Mesendoderm (in vitro differentiated cells): ENCODE data around the gene NOSIP.

Source experiments
- DNase-seq: peaks from one replicate; pipeline ENCODE4 v3.0.0; 2013
- H2AK5ac ChIP-seq: 2 replicates; pipeline ENCODE4 v1.6.1; 2013; ENCODE audit warnings: low read length, inconsistent platforms
- H2BK120ac ChIP-seq: 2 replicates; pipeline ENCODE4 v1.6.1; 2013; ENCODE audit warnings: low read depth, mild to moderate bottlenecking, low read length, moderate library complexity, mixed read lengths
- H2BK15ac ChIP-seq: replicated peaks from 2 replicates; pipeline ENCODE4 v1.6.1; 2013; ENCODE audit warnings: low read depth, mild to moderate bottlenecking, moderate library complexity
- H2BK5ac ChIP-seq: 2 replicates; pipeline ENCODE4 v1.6.1; 2013; ENCODE audit warnings: low read length, inconsistent platforms
- H3K18ac ChIP-seq: 2 replicates; pipeline ENCODE4 v1.6.1; 2013; ENCODE audit warnings: mild to moderate bottlenecking, low read length, mixed read lengths
- H3K23ac ChIP-seq: one replicate; pipeline ENCODE4 v1.6.1; 2013; ENCODE audit warnings: low read length
- H3K27ac ChIP-seq: 2 replicates; pipeline ENCODE4 v1.5.1; 2013; ENCODE audit warnings: low read depth, mild to moderate bottlenecking, inconsistent platforms, low read length, moderate library complexity
- H3K27me3 ChIP-seq: 2 replicates; pipeline ENCODE4 v1.6.1; 2013; ENCODE audit warnings: low read length, control low read depth, mild to moderate bottlenecking, inconsistent platforms; ENCODE audit not compliant: insufficient read depth, poor library complexity
- H3K36me3 ChIP-seq: 2 replicates; pipeline ENCODE4 v1.6.1; 2013; ENCODE audit warnings: low read length, inconsistent platforms; ENCODE audit not compliant: control insufficient read depth, insufficient read depth
- H3K4ac ChIP-seq: one replicate; pipeline ENCODE4 v1.6.1; 2013; ENCODE audit warnings: low read depth, mild to moderate bottlenecking, low read length, moderate library complexity
- H3K4me1 ChIP-seq: 2 replicates; pipeline ENCODE4 v1.6.1; 2013; ENCODE audit warnings: low read depth, low read length, inconsistent platforms; ENCODE audit not compliant: control insufficient read depth
- H3K4me2 ChIP-seq: 2 replicates; pipeline ENCODE4 v1.6.1; 2013; ENCODE audit warnings: low read length
- H3K4me3 ChIP-seq: 2 replicates; pipeline ENCODE4 v1.5.1; 2013; ENCODE audit warnings: mild to moderate bottlenecking, low read length
- H3K56ac ChIP-seq: one replicate; pipeline ENCODE4 v1.6.1; 2013; ENCODE audit warnings: low read length
- H3K79me1 ChIP-seq: 2 replicates; pipeline ENCODE4 v1.6.1; 2013; ENCODE audit warnings: low read length, inconsistent platforms
- H3K79me2 ChIP-seq: 2 replicates; pipeline ENCODE4 v1.6.1; 2013; ENCODE audit warnings: mild to moderate bottlenecking, low read length; ENCODE audit not compliant: control insufficient read depth, insufficient read depth
- H3K9ac ChIP-seq: 2 replicates; pipeline ENCODE4 v1.6.1; 2013; ENCODE audit warnings: low read length, inconsistent platforms
- H4K5ac ChIP-seq: one replicate; pipeline ENCODE4 v1.6.1; 2013; ENCODE audit warnings: low read length
- H4K8ac ChIP-seq: one replicate; pipeline ENCODE4 v1.6.1; 2013; ENCODE audit warnings: low read depth, mild to moderate bottlenecking, control low read depth, low read length, moderate library complexity
- WGBS: extraction: QIAGEN DNeasy Blood & Tissue Kit; methylation state at CpG from one replicate; pipeline ENCODE4 v1.1.7; 2013; ENCODE audit warnings: low lambda C conversion rate, missing lambda C conversion rate; ENCODE audit not compliant: insufficient coverage; ENCODE audit errors: extremely low coverage; 5-methylcytosine and 5-hydroxymethylcytosine counted together

NOSIP gene

DNA sequence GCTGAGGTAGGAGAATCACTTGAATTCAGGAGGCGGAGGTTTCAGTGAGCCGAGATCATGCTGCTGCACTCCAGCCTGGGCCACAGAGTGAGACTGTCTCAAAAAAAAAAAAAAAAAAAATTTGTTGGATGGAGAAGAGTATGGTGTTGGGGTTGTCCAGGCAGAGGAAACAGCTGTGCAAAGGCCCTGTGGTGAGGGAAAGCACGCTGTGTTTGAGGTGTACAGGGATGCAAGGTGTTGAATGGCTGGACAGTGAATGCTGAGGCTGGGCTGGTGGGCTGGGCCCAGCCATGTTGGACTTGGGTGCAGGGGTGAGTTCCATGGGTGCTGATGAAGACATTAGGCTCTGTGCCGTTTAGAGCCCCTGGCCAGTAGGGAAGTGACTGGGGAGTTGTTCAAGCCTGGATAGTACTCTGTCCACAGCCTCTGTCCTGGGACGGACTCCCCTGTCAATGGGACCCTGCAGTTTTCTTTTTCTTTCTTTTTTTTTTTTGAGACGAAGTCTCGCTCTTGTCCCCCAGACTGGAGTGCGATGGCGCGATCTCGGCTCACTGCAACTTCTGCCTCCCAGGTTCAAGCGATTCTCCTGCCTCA is 29.2 kb upstream of the NOSIP start:
- no peaks in the 10 kb centered on the region for H3K27me3 ChIP-seq
- H4K8ac ChIP-seq, result no peak overlapping the region
- H3K4me2 ChIP-seq, result no peak overlapping the region
- H3K27ac ChIP-seq, result no peak overlapping the region
- no peak overlapping the region for H3K18ac ChIP-seq
- H3K23ac ChIP-seq, result no peak overlapping the region
- H3K4me3 ChIP-seq, result no peak overlapping the region
- H2BK120ac ChIP-seq, result no peak overlapping the region
- no peak for DNase-seq
- no peak overlapping the region for H3K4ac ChIP-seq
- no peak overlapping the region for H3K9ac ChIP-seq
- no peak overlapping the region for H2AK5ac ChIP-seq
- WGBS, result no CpG with 5 or more reads among the region's 12 CpGs
- no peaks in the 10 kb centered on the region for H3K4me1 ChIP-seq
- H2BK15ac ChIP-seq, result no peak overlapping the region
- peaks cover 8% of the 10 kb centered on the region for H3K36me3 ChIP-seq
- peaks cover 29% of the 10 kb centered on the region for H3K79me2 ChIP-seq
- H2BK5ac ChIP-seq, result no peak overlapping the region
- no peak overlapping the region for H3K56ac ChIP-seq
- peaks cover 12% of the 10 kb centered on the region for H3K79me1 ChIP-seq
- no peak overlapping the region for H4K5ac ChIP-seq

DNA sequence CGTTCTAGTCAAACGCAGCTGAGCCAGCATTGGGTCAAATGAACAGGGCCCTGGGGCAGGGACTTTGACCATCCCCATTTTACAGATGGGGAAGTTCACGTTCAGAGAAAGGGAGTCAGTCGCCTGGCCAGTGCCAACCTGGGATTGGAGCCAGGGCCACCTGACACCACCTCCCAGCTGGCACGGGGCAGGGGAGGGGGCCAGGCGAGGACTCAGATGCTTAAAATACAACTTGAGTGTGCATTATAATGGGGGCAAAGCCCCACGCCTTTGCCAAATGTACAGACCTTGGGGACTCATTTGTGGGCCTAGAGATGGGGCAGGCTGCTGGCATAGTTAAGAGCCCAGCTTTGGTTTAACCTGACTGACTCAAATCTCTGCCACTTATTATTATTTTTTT is 25.2 kb upstream of the NOSIP start:
- Histone ChIP-seq H3K4ac (no peak overlapping the region), H2BK120ac (no peak overlapping the region), H2BK5ac (no peak overlapping the region), H3K36me3 (peaks cover 17% of the 10 kb centered on the region), H3K27ac (no peak overlapping the region), H3K18ac (no peak overlapping the region), H3K23ac (no peak overlapping the region), H4K8ac (no peak overlapping the region), H3K4me3 (no peak overlapping the region), H3K27me3 (no peaks in the 10 kb centered on the region), H2AK5ac (no peak overlapping the region), H3K9ac (no peak overlapping the region), H3K4me1 (no peaks in the 10 kb centered on the region), H3K79me1 (peaks cover 9% of the 10 kb centered on the region), H3K79me2 (peaks cover 35% of the 10 kb centered on the region), H4K5ac (no peak overlapping the region), H3K4me2 (no peak overlapping the region), H2BK15ac (no peak overlapping the region), H3K56ac (no peak overlapping the region)
- no CpG with 5 or more reads among the region's 7 CpGs for WGBS
- no peak for DNase-seq

DNA sequence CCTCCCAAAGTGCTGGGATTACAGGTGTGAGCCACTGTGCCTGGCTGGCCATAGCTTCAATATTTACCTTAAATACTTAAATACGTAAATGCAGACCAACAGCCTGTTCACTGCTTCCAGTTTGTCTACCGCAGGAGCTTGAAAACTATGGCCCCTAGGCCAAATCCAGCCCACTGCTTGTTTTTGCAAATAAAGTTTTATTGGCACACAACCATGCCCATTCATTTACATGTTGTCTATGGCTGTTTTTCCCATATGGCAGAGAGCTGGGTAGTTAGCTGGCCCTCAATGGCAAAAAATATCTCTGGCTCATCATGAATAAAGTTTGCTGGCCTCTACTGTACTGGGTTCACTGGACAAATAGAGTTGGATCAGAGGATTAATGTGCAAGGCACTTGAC is 22.4 kb upstream of the NOSIP start:
- H2AK5ac ChIP-seq, result no peak overlapping the region
- no peak overlapping the region for H2BK5ac ChIP-seq
- no peak overlapping the region for H2BK120ac ChIP-seq
- H3K27ac ChIP-seq, result no peak overlapping the region
- H3K4me3 ChIP-seq, result no peak overlapping the region
- no peak overlapping the region for H3K23ac ChIP-seq
- no peak for DNase-seq
- no peak overlapping the region for H3K56ac ChIP-seq
- peaks cover 24% of the 10 kb centered on the region for H3K79me2 ChIP-seq
- no peak overlapping the region for H4K8ac ChIP-seq
- no peak overlapping the region for H3K4ac ChIP-seq
- no peaks in the 10 kb centered on the region for H3K4me1 ChIP-seq
- peaks cover 12% of the 10 kb centered on the region for H3K79me1 ChIP-seq
- no peak overlapping the region for H4K5ac ChIP-seq
- H3K36me3 ChIP-seq, result peaks cover 19% of the 10 kb centered on the region
- no peak overlapping the region for H3K9ac ChIP-seq
- WGBS, result no CpG with 5 or more reads among the region's 2 CpGs
- H3K27me3 ChIP-seq, result no peaks in the 10 kb centered on the region
- H3K18ac ChIP-seq, result no peak overlapping the region
- no peak overlapping the region for H2BK15ac ChIP-seq
- no peak overlapping the region for H3K4me2 ChIP-seq

DNA sequence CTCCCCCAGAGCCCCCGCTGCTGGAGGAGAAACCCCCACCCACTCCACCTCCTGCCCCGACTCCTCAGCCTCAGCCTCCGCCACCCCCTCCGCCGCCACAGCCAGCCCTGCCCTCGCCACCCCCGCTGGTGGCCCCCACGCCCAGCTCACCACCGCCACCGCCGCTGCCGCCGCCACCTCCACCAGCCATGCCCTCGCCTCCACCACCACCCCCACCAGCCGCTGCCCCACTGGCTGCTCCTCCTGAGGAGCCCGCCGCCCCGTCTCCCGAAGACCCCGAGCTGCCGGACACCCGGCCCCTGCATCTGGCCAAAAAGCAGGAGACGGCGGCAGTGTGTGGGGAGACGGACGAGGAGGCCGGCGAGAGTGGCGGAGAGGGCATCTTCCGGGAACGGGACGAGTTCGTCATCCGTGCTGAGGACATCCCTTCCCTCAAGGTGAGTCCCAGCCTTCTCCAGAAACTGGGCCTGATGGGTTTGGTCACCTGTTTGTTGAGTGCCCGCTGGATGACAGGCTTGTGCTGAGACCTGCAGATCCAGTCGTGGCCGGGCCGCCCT is 21.2 kb upstream of the NOSIP start:
- H3K56ac ChIP-seq, result no peak overlapping the region
- H2AK5ac ChIP-seq, result no peak overlapping the region
- H3K79me2 ChIP-seq, result peaks cover 22% of the 10 kb centered on the region
- no peak overlapping the region for H2BK5ac ChIP-seq
- no peak overlapping the region for H3K23ac ChIP-seq
- DNase-seq, result no peak
- H3K79me1 ChIP-seq, result peaks cover 12% of the 10 kb centered on the region
- no peak overlapping the region for H3K4me2 ChIP-seq
- no CpG with 5 or more reads among the region's 38 CpGs for WGBS
- peaks cover 21% of the 10 kb centered on the region for H3K36me3 ChIP-seq
- H3K18ac ChIP-seq, result no peak overlapping the region
- no peaks in the 10 kb centered on the region for H3K4me1 ChIP-seq
- H3K4me3 ChIP-seq, result no peak overlapping the region
- H2BK120ac ChIP-seq, result no peak overlapping the region
- H2BK15ac ChIP-seq, result no peak overlapping the region
- H3K4ac ChIP-seq, result no peak overlapping the region
- no peak overlapping the region for H3K9ac ChIP-seq
- no peaks in the 10 kb centered on the region for H3K27me3 ChIP-seq
- no peak overlapping the region for H4K5ac ChIP-seq
- H4K8ac ChIP-seq, result no peak overlapping the region
- H3K27ac ChIP-seq, result no peak overlapping the region

DNA sequence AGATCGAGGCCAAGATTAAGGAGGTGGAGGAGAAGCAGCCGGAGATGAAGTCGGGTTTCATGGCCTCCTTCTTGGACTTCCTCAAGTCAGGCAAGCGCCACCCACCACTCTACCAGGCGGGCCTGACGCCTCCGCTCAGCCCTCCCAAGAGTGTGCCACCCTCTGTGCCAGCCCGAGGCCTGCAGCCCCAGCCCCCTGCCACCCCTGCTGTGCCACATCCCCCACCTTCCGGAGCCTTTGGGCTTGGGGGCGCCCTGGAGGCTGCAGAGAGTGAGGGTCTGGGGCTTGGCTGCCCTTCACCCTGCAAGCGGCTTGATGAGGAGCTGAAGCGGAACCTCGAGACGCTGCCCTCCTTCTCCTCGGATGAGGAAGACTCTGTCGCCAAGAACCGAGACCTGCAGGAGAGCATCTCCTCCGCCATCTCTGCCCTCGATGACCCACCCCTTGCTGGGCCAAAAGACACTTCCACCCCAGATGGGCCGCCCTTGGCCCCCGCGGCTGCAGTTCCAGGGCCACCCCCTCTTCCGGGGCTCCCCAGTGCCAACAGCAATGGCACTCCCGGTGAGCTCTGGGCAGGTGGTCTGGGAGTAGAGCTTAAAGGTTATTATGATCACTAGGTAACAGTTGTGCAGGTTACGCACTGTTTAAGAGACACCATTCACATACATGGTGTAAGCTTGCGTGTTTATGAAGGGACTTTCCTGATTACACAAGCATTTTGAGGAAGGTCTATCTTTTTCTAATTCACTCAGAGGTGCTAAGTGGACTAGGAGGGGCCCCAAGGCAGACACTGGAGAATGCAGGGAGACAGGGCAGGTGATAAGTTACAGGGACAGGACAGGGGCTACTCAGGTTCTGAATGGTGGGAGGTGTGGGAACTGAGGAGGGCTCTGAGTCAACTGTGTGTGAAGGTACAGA is 19.3 kb upstream of the NOSIP start:
- H4K8ac ChIP-seq, result no peak overlapping the region
- WGBS, result no CpG with 5 or more reads among the region's 26 CpGs
- H3K27ac ChIP-seq, result no peak overlapping the region
- no peaks in the 10 kb centered on the region for H3K27me3 ChIP-seq
- no peak overlapping the region for H3K4me3 ChIP-seq
- peaks cover 18% of the 10 kb centered on the region for H3K79me2 ChIP-seq
- no peak overlapping the region for H2AK5ac ChIP-seq
- no peak for DNase-seq
- H3K56ac ChIP-seq, result no peak overlapping the region
- H3K4me2 ChIP-seq, result no peak overlapping the region
- H3K4me1 ChIP-seq, result no peaks in the 10 kb centered on the region
- H3K4ac ChIP-seq, result no peak overlapping the region
- no peak overlapping the region for H3K23ac ChIP-seq
- no peak overlapping the region for H2BK5ac ChIP-seq
- peaks cover 13% of the 10 kb centered on the region for H3K79me1 ChIP-seq
- H3K36me3 ChIP-seq, result peaks cover 21% of the 10 kb centered on the region
- no peak overlapping the region for H2BK15ac ChIP-seq
- no peak overlapping the region for H4K5ac ChIP-seq
- H3K18ac ChIP-seq, result no peak overlapping the region
- no peak overlapping the region for H3K9ac ChIP-seq
- no peak overlapping the region for H2BK120ac ChIP-seq
